ENCODE results near the gene SLC17A7. TPM values are rescaled to one million over a fixed set of nuclear protein-coding genes. Genes with fewer than 3 reads are reported as not detected.

The SLC17A7 gene
- total and polyA plus RNA-seq, 12 donors = 0.17 to 2.3 (median 0.92) TPM

- DNase-seq (no peak), ATAC-seq (peak in 1 of 8 donors; percentile 1)
- 65 to 66% methylated on average over 23 of the region's 23 CpGs for WGBS, 2 donors
- no peaks in the 10 kb centered on the region for H3K9me3 ChIP-seq
- peak overlapping the region; percentile 49 to 93 (median 81) for H3K27ac ChIP-seq
- peak in 1 of 9 donors; percentile 5 for TF ChIP-seq CTCF (IDR thresholded peaks at IDR 0.05)
- H3K27me3 ChIP-seq = no peaks in the 10 kb centered on the region
- H3K36me3 ChIP-seq = peaks cover 12 to 74% (median 27%) of the 10 kb centered on the region in 9 donors
- peaks cover 15 to 37% (median 29%) of the 10 kb centered on the region in 9 donors for H3K4me1 ChIP-seq
- intact Hi-C loops (cut with DNase I) = loop anchor here in 2 of 10 donors (1.0 kb wide), 2 partner anchors 9 to 10 kb away; partner anchors contain the start of gene RPS11 (in 1 of the 2)
- peak overlapping the region in 6 of 10 donors; percentile 18 to 97 (median 84) for H3K4me3 ChIP-seq
These were observed 45.5 kb upstream of the SLC17A7 start for GRCh38 chr19:49486710-49487276.

GRCh38 chr19:49486232-49486631 is 44.9 kb upstream of the SLC17A7 start:
- no peak for DNase-seq
- WGBS, 2 donors = 86 to 87% methylated on average over 7 of the region's 7 CpGs
- Histone ChIP-seq H3K27me3 (no peaks in the 10 kb centered on the region), H3K4me1 (peaks cover 15 to 37% (median 29%) of the 10 kb centered on the region in 9 donors), H3K36me3 (peaks cover 12 to 71% (median 21%) of the 10 kb centered on the region in 9 donors), H3K9me3 (no peaks in the 10 kb centered on the region), H3K4me3 (no peak overlapping the region), H3K27ac (peak overlapping the region in 2 of 10 donors; percentile 79 to 83)
- ATAC-seq = no peak
- no peak for TF ChIP-seq CTCF (IDR thresholded peaks at IDR 0.05)
- intact Hi-C loops (cut with DNase I) = no loop called here

GRCh38 chr19:49481020-49481683 is 39.8 kb upstream of the SLC17A7 start:
- no peak for ATAC-seq
- peaks cover 0 to 55% (median 0%) of the 10 kb centered on the region in 9 donors for H3K36me3 ChIP-seq
- intact Hi-C loops (cut with DNase I) = no loop called here

More at GRCh38 chr19:49481020-49481683, 39.8 kb upstream of the SLC17A7 start:
- Histone ChIP-seq H3K27me3 (no peaks in the 10 kb centered on the region), H3K4me1 (peaks cover 0 to 10% (median 0%) of the 10 kb centered on the region in 9 donors), H3K27ac (no peak overlapping the region), H3K9me3 (no peaks in the 10 kb centered on the region), H3K4me3 (no peak overlapping the region)
- WGBS, 2 donors = 88% methylated on average over 6 to 7 of the region's 7 CpGs
- no peak for DNase-seq
- no peak for TF ChIP-seq CTCF (IDR thresholded peaks at IDR 0.05)
